HepG2 (cell line): Measurements from ENCODE around the gene IRF1. TPM values are rescaled to one million over a fixed set of nuclear protein-coding genes. Genes with fewer than 3 reads are reported as not detected.

Experiments used
- ATAC-seq: fragments of 200-7000 bp; cut with Tn5 transposase; 3 replicates; pipeline ENCODE4 v1.9.1; 2020; ENCODE audit warnings: mild to moderate bottlenecking, moderate library complexity
- BruUV-seq: library from RNA; stranded (reverse); fragments of 400-500 nt; replicated peaks from 2 replicates; lab custom pipeline; 2021; lab: Mats Ljungman, UMichigan
- CTCF ChIA-PET: fragments of 300-600 bp; formaldehyde crosslinking; extraction: SDS; loops from one replicate; lab custom pipeline; 2021; ENCODE audit warnings: low total read pairs, inconsistent platforms, low intra/inter-chr PET ratio; lab: Yijun Ruan, JAX
- POLR2A ChIA-PET: fragments of 350-600 bp; sonication (Branson Sonifier 250); formaldehyde crosslinking; loops from one replicate; lab custom pipeline; 2020; ENCODE audit warnings: antibody characterized with exemption, inconsistent platforms; lab: Yijun Ruan, JAX
- DNase-seq: peaks from one replicate; pipeline ENCODE4 v3.0.0-alpha.2; 2015; ENCODE audit warnings: low spot score
- FAIRE-seq: peaks from 3 replicates; lab custom pipeline; 2011; peaks lifted over from hg19 to GRCh38; lab: Jason Lieb, UNC
- H2AFZ ChIP-seq: one replicate; pipeline ENCODE4 v1.6.1; 2011; ENCODE audit warnings: low read length, inconsistent platforms
- H3K27ac ChIP-seq: fragments of 300-600 bp; 3 replicates; pipeline ENCODE4 v1.8.0; 2011; ENCODE audit warnings: mixed run types, mild to moderate bottlenecking, mixed read lengths, low read length, inconsistent platforms; ENCODE audit not compliant: insufficient read depth; ENCODE audit errors: extremely low read length
- H3K27me3 ChIP-seq, 2 experiments: fragments of 200-600 bp in 1 of 2; 2 replicates in 1 of 2; 3 replicates in 1 of 2; pipeline versions ENCODE4 v1.6.0 to v1.8.0; 2011; ENCODE audit warnings: low read length in 2 of 2, mild to moderate bottlenecking in 2 of 2, moderate library complexity in 2 of 2, inconsistent platforms in 1 of 2; ENCODE audit not compliant: insufficient read depth in 2 of 2, control insufficient read depth in 1 of 2
- H3K36me3 ChIP-seq, 2 experiments: fragments of 200-600 bp in 1 of 2; replicated peaks in 1 of 2; 2 replicates in 1 of 2; 3 replicates in 1 of 2; pipeline versions ENCODE4 v1.5.1 to v1.8.0; 2011; ENCODE audit warnings: low read length in 2 of 2, inconsistent platforms in 1 of 2; ENCODE audit not compliant: insufficient read depth in 2 of 2, control insufficient read depth in 1 of 2
- H3K4me1 ChIP-seq: 2 replicates; pipeline ENCODE4 v1.5.1; 2012; ENCODE audit warnings: low read length, inconsistent platforms; ENCODE audit not compliant: insufficient read depth
- H3K4me2 ChIP-seq: 2 replicates; pipeline ENCODE4 v1.6.0; 2011; ENCODE audit warnings: low read depth, low read length, inconsistent platforms
- H3K4me3 ChIP-seq, 3 experiments: fragments of 200-600 bp in 1 of 3; sonication (generic), shearing (Covaris generic) in 1 of 3; replicated peaks in 1 of 3; 2 replicates each; pipeline ENCODE4 v1.5.1; 2011 to 2016; ENCODE audit warnings: low read length in 3 of 3, inconsistent platforms in 2 of 3, low read depth in 2 of 3, mild to moderate bottlenecking in 2 of 3, control low read depth in 1 of 3, mixed read lengths in 1 of 3; ENCODE audit not compliant: insufficient read depth in 1 of 3
- H3K79me2 ChIP-seq: one replicate; pipeline ENCODE4 v1.6.1; 2011; ENCODE audit warnings: low read length, inconsistent platforms; ENCODE audit not compliant: insufficient read depth
- H3K9ac ChIP-seq: 2 replicates; pipeline ENCODE4 v1.6.0; 2011; ENCODE audit warnings: mild to moderate bottlenecking, low read depth, low read length, inconsistent platforms; ENCODE audit not compliant: insufficient read depth
- H3K9me3 ChIP-seq: 2 replicates; pipeline ENCODE4 v1.5.1; 2012; ENCODE audit warnings: mild to moderate bottlenecking, low read length
- H4K20me1 ChIP-seq: 2 replicates; pipeline ENCODE4 v1.6.0; 2011; ENCODE audit warnings: inconsistent platforms, mild to moderate bottlenecking, low read length, moderate library complexity; ENCODE audit not compliant: insufficient read depth
- AKAP8 ChIP-seq: sonication (generic); formaldehyde crosslinking; IDR thresholded peaks from 2 replicates; pipeline ENCODE4 v1.5.1; 2020; ENCODE audit warnings: mild to moderate bottlenecking, missing genetic modification reagents
- CHD4 ChIP-seq: fragments of 200-600 bp; sonication (generic); IDR thresholded peaks from 2 replicates; pipeline ENCODE4 v1.7.0; 2017; ENCODE audit warnings: mild to moderate bottlenecking, low read length, borderline replicate concordance
- CREB1 ChIP-seq, 2 experiments: fragments of 450-650 bp in 1 of 2; IDR thresholded peaks; 2 replicates each; pipeline ENCODE4 v1.6.1; 2016 to 2017; ENCODE audit warnings: control low read depth in 1 of 2, mild to moderate bottlenecking in 1 of 2, missing compliant biosample characterization in 1 of 2, missing genetic modification characterization in 1 of 2
- PATZ1 ChIP-seq: sonication (generic); formaldehyde crosslinking; IDR thresholded peaks from 2 replicates; pipeline ENCODE4 v1.4.0; 2020; ENCODE audit warnings: missing genetic modification reagents
- SALL1 ChIP-seq: sonication (generic); formaldehyde crosslinking; IDR thresholded peaks from 2 replicates; pipeline ENCODE4 v1.8.0; 2022; ENCODE audit warnings: mild to moderate bottlenecking, missing genetic modification reagents
- XBP1 ChIP-seq: sonication (generic); formaldehyde crosslinking; IDR thresholded peaks from 2 replicates; pipeline ENCODE4 v1.5.0; 2020; ENCODE audit warnings: missing genetic modification reagents
- XRCC5 ChIP-seq: fragments of 200-400 bp; formaldehyde crosslinking; optimal IDR thresholded peaks from 2 replicates; pipeline ENCODE3; 2017; ENCODE audit warnings: mild to moderate bottlenecking, low read length
- ZNF383 ChIP-seq: sonication (generic); formaldehyde crosslinking; IDR thresholded peaks from 2 replicates; pipeline ENCODE4 v1.4.0; 2020; ENCODE audit warnings: missing genetic modification reagents, mild to moderate bottlenecking, borderline replicate concordance
- ZNF619 ChIP-seq: sonication (generic); formaldehyde crosslinking; IDR thresholded peaks from 2 replicates; pipeline ENCODE4 v1.4.0; 2020; ENCODE audit warnings: mild to moderate bottlenecking, missing genetic modification reagents
- ZNF629 ChIP-seq: sonication (generic); formaldehyde crosslinking; conservative IDR thresholded peaks from 2 replicates; pipeline ENCODE4 v1.5.0; 2020; ENCODE audit warnings: missing genetic modification reagents
- ZNF782 ChIP-seq: sonication (generic); formaldehyde crosslinking; IDR thresholded peaks from 2 replicates; pipeline ENCODE4 v1.4.0; 2020; ENCODE audit warnings: missing genetic modification reagents, mild to moderate bottlenecking, borderline replicate concordance
- ZSCAN29 ChIP-seq: sonication (generic); formaldehyde crosslinking; conservative IDR thresholded peaks from 2 replicates; pipeline ENCODE4 v1.4.0; 2020; ENCODE audit warnings: mild to moderate bottlenecking, missing genetic modification reagents
- WGBS: methylation state at CpG from one replicate; pipeline ENCODE4 v1.1.6; 2017; ENCODE audit warnings: low lambda C conversion rate; 5-methylcytosine and 5-hydroxymethylcytosine counted together
- in situ Hi-C: cut with HindIII; loops from 2 replicates; pipeline ENCODE4 v1.10.0; 2017; ENCODE audit warnings: low pct_unique_long_range_greater_than_20kb; ENCODE audit not compliant: extremely low pct_ligation_motif_present
- intact Hi-C: fragments of 100-400 bp; cut with micrococcal nuclease; formaldehyde crosslinking; loops from one replicate; pipeline ENCODE4 v1.10.0; 2022; ENCODE audit not compliant: unreplicated experiment
- polyA plus RNA-seq, 8 experiments: library from polyadenylated mRNA; depleted of rRNA in 3 of 8; stranded (reverse) in 7 of 8; unstranded in 1 of 8; fragments of >200 nt; fragmentation: Illumina TruSeq in 4 of 8; extraction: Trizol in 4 of 8; gene quantifications; 2 replicates each; pipeline versions ENCODE4 v1.2.1 to v1.2.3, GENCODE V29; 2011 to 2016; ENCODE audit warnings: low read depth in 4 of 8, missing spikeins in 1 of 8, mixed read lengths in 1 of 8; ENCODE audit not compliant: insufficient read depth in 1 of 8
- total RNA-seq, 5 experiments: library from RNA; depleted of rRNA; stranded (reverse); fragments of >200 nt; fragmentation: Illumina TruSeq; extraction: Trizol; gene quantifications; 2 replicates each; pipeline ENCODE4 v1.2.3, GENCODE V29; 2016; ENCODE audit warnings: low read depth in 1 of 5
- TF ChIP-seq, protein P1 (sequence below): sonication (generic); formaldehyde crosslinking; IDR thresholded peaks from 2 replicates; pipeline ENCODE4 v1.4.0; 2020; ENCODE audit warnings: mild to moderate bottlenecking, missing genetic modification reagents
- TF ChIP-seq, protein P2 (sequence below): sonication (generic); formaldehyde crosslinking; IDR thresholded peaks from 2 replicates; pipeline ENCODE4 v1.5.1; 2020; ENCODE audit warnings: mild to moderate bottlenecking, missing genetic modification reagents, moderate library complexity
- TF ChIP-seq, protein P3 (sequence below): IDR thresholded peaks from 2 replicates; pipeline ENCODE4 v1.6.1; 2018; ENCODE audit warnings: missing genetic modification reagents, mild to moderate bottlenecking, missing compliant biosample characterization

Gene IRF1
- total and polyA plus RNA-seq, 2 of the 13 experiments (the other 11 are each of a cell fraction or from before 2014, with no cell fraction given) = 4.1 to 8.8 TPM

GRCh38 chr5:132456296-132456986 lies 34.1 kb downstream of the IRF1 start:
- DNase-seq = no peak
- peak; percentile 44 for ATAC-seq
- Histone ChIP-seq H3K27ac (peak overlapping the region; percentile 37), H3K36me3 (no peaks in the 10 kb centered on the region), H3K4me2 (peak overlapping the region; percentile 81), H3K27me3 (no peaks in the 10 kb centered on the region; a peak in 1 of 5 replicates), H3K79me2 (no peaks in the 10 kb centered on the region), H2AFZ (peak overlapping the region; percentile 79), H3K9me3 (no peaks in the 10 kb centered on the region), H3K4me3 (peak overlapping the region in 2 of 3 experiments; percentile 9 to 39; a peak in 1 of 6 replicates), H3K4me1 (peaks cover 68% of the 10 kb centered on the region), H4K20me1 (no peaks in the 10 kb centered on the region), H3K9ac (peak overlapping the region; percentile 40)
- CTCF ChIA-PET = no interaction called here
- WGBS = 27% methylated on average over 8 of the region's 8 CpGs
- intact Hi-C loops = no loop called here
- peak; percentile 32 for FAIRE-seq
- POLR2A ChIA-PET = interaction anchor here (0.8 to 5.2 kb wide), 16 partner anchors 9 to 87 kb away, joined by 3 to 59 read pairs (median 6); partner anchors contain the start of genes IRF1 and SLC22A5
- in situ Hi-C loops = no loop called here
- BruUV-seq = no TSS peak
- TF ChIP-seq PATZ1 (CRISPR knock-in tag) (no peak), ZNF383 (CRISPR knock-in tag) (0 out of 2 replicates have a peak, but pooled peaks have one; percentile 21), ZSCAN29 (CRISPR knock-in tag) (peak; percentile 45; the same call in 1 of the 2 replicates), CREB1 (IDR thresholded peaks at IDR 0.05) (peak; percentile 12; the same call in 1 of the 2 replicates), CREB1 (CRISPR knock-in tag; IDR thresholded peaks at IDR 0.05) (no peak), XBP1 (CRISPR knock-in tag) (no peak), ZNF629 (CRISPR knock-in tag) (peak; percentile 43; the same call in 1 of the 2 replicates), ZNF782 (CRISPR knock-in tag) (no peak), CHD4 (no peak), AKAP8 (no peak), ZNF619 (CRISPR knock-in tag) (no peak), SALL1 (peak; percentile 28; the same call in 1 of the 2 replicates), XRCC5 (no peak)
- TF ChIP-seq, protein P1, sequence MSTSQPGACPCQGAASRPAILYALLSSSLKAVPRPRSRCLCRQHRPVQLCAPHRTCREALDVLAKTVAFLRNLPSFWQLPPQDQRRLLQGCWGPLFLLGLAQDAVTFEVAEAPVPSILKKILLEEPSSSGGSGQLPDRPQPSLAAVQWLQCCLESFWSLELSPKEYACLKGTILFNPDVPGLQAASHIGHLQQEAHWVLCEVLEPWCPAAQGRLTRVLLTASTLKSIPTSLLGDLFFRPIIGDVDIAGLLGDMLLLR (CRISPR knock-in tag) = no peak
- TF ChIP-seq, protein P2, sequence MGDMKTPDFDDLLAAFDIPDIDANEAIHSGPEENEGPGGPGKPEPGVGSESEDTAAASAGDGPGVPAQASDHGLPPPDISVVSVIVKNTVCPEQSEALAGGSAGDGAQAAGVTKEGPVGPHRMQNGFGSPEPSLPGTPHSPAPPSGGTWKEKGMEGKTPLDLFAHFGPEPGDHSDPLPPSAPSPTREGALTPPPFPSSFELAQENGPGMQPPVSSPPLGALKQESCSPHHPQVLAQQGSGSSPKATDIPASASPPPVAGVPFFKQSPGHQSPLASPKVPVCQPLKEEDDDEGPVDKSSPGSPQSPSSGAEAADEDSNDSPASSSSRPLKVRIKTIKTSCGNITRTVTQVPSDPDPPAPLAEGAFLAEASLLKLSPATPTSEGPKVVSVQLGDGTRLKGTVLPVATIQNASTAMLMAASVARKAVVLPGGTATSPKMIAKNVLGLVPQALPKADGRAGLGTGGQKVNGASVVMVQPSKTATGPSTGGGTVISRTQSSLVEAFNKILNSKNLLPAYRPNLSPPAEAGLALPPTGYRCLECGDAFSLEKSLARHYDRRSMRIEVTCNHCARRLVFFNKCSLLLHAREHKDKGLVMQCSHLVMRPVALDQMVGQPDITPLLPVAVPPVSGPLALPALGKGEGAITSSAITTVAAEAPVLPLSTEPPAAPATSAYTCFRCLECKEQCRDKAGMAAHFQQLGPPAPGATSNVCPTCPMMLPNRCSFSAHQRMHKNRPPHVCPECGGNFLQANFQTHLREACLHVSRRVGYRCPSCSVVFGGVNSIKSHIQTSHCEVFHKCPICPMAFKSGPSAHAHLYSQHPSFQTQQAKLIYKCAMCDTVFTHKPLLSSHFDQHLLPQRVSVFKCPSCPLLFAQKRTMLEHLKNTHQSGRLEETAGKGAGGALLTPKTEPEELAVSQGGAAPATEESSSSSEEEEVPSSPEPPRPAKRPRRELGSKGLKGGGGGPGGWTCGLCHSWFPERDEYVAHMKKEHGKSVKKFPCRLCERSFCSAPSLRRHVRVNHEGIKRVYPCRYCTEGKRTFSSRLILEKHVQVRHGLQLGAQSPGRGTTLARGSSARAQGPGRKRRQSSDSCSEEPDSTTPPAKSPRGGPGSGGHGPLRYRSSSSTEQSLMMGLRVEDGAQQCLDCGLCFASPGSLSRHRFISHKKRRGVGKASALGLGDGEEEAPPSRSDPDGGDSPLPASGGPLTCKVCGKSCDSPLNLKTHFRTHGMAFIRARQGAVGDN = peak; percentile 39
- TF ChIP-seq, protein P3, sequence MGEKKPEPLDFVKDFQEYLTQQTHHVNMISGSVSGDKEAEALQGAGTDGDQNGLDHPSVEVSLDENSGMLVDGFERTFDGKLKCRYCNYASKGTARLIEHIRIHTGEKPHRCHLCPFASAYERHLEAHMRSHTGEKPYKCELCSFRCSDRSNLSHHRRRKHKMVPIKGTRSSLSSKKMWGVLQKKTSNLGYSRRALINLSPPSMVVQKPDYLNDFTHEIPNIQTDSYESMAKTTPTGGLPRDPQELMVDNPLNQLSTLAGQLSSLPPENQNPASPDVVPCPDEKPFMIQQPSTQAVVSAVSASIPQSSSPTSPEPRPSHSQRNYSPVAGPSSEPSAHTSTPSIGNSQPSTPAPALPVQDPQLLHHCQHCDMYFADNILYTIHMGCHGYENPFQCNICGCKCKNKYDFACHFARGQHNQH (CRISPR knock-in tag) = no peak
